ENCODE measurements around the gene CCDC9B. TPM values are rescaled to one million over a fixed set of nuclear protein-coding genes. Genes with fewer than 3 reads are reported as not detected.

The CCDC9B gene
- total and polyA plus RNA-seq, 8 donors, result 18.3 to 72.3 (median 32.3) TPM

DNA sequence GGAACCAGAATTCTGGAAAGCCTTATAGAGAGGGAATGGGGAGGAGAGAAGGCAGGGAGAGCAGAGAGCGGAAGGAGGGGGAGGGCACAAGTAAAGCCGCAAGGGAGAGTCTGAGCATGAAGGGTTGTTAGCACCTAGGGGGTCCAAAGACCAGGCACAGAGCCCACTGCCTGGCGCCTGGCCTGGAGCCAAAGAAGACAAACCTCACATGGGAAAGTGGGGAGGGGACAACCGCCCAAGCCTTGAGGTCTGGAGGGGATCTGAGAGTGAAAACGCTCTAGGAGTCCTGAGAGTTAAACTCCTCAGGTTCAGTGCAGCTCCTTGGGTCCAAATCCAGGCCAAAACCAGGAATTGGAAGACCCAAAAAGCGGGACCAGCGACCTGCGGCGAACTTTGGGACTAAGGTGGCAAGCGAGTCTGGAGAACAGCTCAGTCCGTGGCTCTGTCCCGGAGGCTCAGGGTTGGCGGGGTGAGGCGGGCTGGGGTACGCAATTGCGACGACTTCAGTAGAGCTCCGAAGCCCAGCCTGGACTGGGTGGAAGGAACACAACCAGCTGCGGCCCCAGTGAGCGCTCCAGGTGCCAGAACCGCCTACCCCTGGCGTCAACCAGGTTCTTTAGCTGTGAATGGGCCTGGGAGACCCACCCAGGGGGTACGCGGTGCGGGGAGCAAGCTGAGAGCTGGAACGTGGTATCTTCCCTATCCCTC, 18.1 kb downstream of the CCDC9B start:
- Histone ChIP-seq H3K36me3 (no peaks in the 10 kb centered on the region), H3K4me3 (peak overlapping the region in 2 of 4 donors; percentile 81 to 86), H3K27me3 (no peaks in the 10 kb centered on the region), H3K4me1 (peaks cover 9 to 16% (median 12%) of the 10 kb centered on the region in 3 donors), H3K9me3 (no peaks in the 10 kb centered on the region), H3K27ac (peak overlapping the region in 3 of 4 donors; percentile 42 to 74 (median 55))
- ATAC-seq (peak in 3 of 4 donors; percentile 26 to 32 (median 26)), DNase-seq (peak in 2 of 6 donors; percentile 45 to 61), FAIRE-seq (no peak)
- intact Hi-C loops (cut with DNase I), result no loop called here
- TF ChIP-seq, protein P1, sequence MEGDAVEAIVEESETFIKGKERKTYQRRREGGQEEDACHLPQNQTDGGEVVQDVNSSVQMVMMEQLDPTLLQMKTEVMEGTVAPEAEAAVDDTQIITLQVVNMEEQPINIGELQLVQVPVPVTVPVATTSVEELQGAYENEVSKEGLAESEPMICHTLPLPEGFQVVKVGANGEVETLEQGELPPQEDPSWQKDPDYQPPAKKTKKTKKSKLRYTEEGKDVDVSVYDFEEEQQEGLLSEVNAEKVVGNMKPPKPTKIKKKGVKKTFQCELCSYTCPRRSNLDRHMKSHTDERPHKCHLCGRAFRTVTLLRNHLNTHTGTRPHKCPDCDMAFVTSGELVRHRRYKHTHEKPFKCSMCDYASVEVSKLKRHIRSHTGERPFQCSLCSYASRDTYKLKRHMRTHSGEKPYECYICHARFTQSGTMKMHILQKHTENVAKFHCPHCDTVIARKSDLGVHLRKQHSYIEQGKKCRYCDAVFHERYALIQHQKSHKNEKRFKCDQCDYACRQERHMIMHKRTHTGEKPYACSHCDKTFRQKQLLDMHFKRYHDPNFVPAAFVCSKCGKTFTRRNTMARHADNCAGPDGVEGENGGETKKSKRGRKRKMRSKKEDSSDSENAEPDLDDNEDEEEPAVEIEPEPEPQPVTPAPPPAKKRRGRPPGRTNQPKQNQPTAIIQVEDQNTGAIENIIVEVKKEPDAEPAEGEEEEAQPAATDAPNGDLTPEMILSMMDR (IDR thresholded peaks at IDR 0.05), result no peak
- WGBS, 2 donors, result 44% methylated on average over 26 of the region's 26 CpGs

DNA sequence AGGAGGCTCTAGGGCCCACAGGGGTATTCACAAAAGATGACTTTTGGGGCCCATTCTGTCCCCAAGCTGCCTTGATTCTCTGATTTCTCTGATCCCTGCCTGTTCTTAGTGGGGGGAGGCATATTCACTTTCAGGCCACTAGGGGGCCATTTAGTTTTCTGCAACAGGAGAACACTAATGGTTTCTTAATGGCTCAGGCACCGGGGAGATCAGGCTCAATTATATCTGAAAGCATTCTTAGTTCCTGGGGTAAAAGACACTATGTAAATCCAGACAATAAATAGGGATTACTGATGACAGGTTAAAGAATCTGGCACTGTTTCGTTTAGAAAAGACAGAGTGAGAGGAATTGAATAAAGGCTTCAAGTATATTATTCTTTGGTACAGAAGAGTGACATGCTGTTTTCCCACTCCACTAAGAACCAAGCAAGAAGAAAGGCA, 19.8 kb downstream of the CCDC9B start:
- Histone ChIP-seq H3K36me3 (no peaks in the 10 kb centered on the region), H3K27me3 (no peaks in the 10 kb centered on the region), H3K4me1 (peaks cover 9 to 16% (median 12%) of the 10 kb centered on the region in 3 donors), H3K4me3 (no peak overlapping the region), H3K9me3 (no peaks in the 10 kb centered on the region), H3K27ac (no peak overlapping the region)
- DNase-seq (peak in 1 of 6 donors; percentile 56), ATAC-seq (peak in 3 of 4 donors; percentile 35 to 42 (median 40)), FAIRE-seq (peak; percentile 34)
- intact Hi-C loops (cut with DNase I), result no loop called here
- WGBS, 2 donors, result 7 to 8% methylated on average over 2 of the region's 2 CpGs
- TF ChIP-seq, protein P1 (IDR thresholded peaks at IDR 0.05), result peak; percentile 66 to 91 (median 84)

DNA sequence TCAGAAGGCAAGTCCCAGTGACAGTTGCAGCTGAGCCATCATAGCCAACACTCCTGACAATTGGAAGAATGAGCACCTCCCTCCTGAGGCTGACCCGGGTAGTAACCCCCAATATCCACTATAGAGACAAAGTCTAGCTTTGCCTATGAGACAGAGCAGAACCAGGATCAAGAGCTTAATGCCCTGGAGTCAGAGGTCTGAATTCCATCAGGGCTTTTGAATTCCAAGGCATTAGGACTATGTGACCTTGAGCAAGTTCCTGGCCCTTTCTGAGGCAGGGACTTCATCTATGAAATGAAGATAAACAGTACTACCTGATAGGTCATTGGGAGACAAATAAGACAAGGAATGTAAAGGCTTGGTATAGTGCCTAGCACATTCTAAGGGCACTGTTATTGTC, 20.3 kb downstream of the CCDC9B start:
- no peaks in the 10 kb centered on the region for H3K27me3 ChIP-seq
- FAIRE-seq (no peak), DNase-seq (no peak), ATAC-seq (no peak)
- intact Hi-C loops (cut with DNase I), result no loop called here
- TF ChIP-seq, protein P1 (IDR thresholded peaks at IDR 0.05), result no peak
- no peaks in the 10 kb centered on the region for H3K9me3 ChIP-seq
- H3K27ac ChIP-seq, result no peak overlapping the region
- peaks cover 8 to 12% (median 12%) of the 10 kb centered on the region in 3 donors for H3K4me1 ChIP-seq
- H3K4me3 ChIP-seq, result no peak overlapping the region
- no peaks in the 10 kb centered on the region for H3K36me3 ChIP-seq
- WGBS, 2 donors, result 93 to 94% methylated on average over 1 of the region's 1 CpG

DNA sequence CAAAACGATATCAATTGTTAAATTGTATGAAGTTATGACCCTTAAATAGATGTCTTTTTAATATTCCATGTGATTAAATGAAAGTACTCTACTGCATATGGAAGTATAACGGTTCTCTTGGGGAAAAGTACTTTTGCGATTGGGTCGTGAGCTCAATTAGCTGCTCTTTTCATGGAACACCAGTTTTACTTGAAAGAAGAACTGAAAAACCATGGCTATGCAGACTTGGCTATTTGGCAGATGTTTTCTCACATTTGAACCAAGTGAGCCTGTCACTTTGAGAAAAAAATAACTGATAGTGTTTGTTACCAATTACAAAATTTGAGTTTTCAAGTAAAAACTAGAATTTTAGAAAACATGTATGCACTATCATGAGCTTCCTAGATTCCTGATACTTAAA, 23.2 kb downstream of the CCDC9B start:
- Histone ChIP-seq H3K27ac (no peak overlapping the region), H3K36me3 (no peaks in the 10 kb centered on the region), H3K9me3 (no peaks in the 10 kb centered on the region), H3K4me1 (peaks cover 0 to 19% (median 8%) of the 10 kb centered on the region in 3 donors), H3K4me3 (no peak overlapping the region), H3K27me3 (no peaks in the 10 kb centered on the region)
- ATAC-seq (no peak), DNase-seq (no peak), FAIRE-seq (no peak)
- 73 to 89% methylated on average over 4 of the region's 4 CpGs for WGBS, 2 donors
- intact Hi-C loops (cut with DNase I), result no loop called here
- TF ChIP-seq, protein P1 (IDR thresholded peaks at IDR 0.05), result no peak

DNA sequence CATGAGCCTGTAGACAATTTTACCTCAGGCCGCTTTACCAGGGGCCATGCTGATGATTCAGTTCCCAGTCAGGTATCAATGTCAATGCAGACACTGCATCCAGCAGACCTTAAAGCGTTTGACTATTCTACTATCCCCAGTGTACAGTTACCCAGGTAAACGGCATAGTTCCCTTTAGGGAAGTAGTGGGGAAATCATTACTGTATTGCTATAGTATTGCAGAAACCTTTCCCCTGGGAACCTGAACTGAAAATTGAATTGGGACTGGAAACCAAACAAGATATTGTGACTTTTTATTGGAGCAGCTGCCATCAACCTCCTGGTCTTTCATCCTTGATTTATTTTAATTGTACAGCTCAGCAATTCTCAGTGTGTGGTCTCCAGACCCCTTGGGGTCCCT, 23.8 kb downstream of the CCDC9B start:
- ATAC-seq (no peak), FAIRE-seq (no peak), DNase-seq (no peak)
- 82 to 91% methylated on average over 3 of the region's 3 CpGs for WGBS, 2 donors
- TF ChIP-seq, protein P1 (IDR thresholded peaks at IDR 0.05), result no peak
- intact Hi-C loops (cut with DNase I), result no loop called here
- Histone ChIP-seq H3K27me3 (no peaks in the 10 kb centered on the region), H3K9me3 (no peaks in the 10 kb centered on the region), H3K27ac (no peak overlapping the region), H3K4me3 (no peak overlapping the region), H3K36me3 (no peaks in the 10 kb centered on the region), H3K4me1 (peaks cover 0 to 19% (median 8%) of the 10 kb centered on the region in 3 donors)

Measured in pancreas (tissue), 10 donors.